GM21381 (cell line): ENCODE data around the gene SMC1A.
"Not testable (repeated sequence)": the region's sequence is repeated elsewhere in the genome, so short reads cannot be mapped to it uniquely, and the experiment has no call there.

Source experiments
- ATAC-seq: cut with Tn5 transposase; IDR thresholded peaks from one replicate; pipeline ENCODE4 v1.9.1; 2021; ENCODE audit warnings: mild to moderate bottlenecking, moderate library complexity; ENCODE audit not compliant: unreplicated experiment

SMC1A gene

GRCh38 chrX:53429755-53430154 is 7.3 kb upstream of the SMC1A start:
- ATAC-seq: no peak

DNA sequence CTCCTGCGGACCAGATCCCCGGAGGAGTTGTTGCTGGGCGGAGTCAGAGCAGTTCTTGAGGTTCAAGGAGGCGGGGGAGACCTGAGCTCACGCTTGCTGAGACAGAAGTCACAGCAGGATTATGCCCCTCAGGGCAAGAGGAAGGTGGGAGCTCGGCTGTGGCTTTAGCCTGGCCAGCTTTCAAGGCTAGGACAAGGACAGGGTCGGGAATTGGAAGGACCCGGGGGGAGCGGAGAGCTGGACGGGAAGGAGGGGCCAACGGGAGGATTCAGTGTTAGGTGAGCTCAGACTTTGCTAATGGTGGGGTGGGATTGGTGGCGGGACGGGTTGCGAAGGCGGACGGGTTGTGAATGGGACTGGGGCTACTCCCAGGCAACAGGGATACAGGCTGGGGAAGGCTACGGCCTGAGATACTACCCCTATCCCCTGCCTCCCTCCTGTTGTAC is 430 bp upstream of the SMC1A start, which contains the start of gene RIBC1:
Gene RIBC1, plus strand, starts transcription at position 13 of the 446 bp plus-strand sequence. CDS start 3,404 bp downstream, outside the sequence.
- no peak for ATAC-seq

DNA sequence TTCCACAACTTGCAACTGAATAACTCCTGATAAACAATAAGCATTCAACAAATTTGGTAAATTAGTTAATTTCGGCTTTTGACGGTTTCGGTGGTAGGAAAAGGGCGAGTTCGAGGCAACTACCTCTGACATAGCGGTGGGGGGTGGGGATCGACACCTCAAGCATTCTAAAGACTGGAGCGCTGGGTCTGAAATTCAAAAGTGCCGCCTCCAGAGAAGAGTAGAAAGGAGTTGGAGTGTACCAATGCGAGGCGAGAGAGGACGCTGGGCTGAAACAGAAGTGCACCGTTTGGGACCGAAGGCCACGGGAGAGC is 725 bp downstream of the SMC1A start:
- peak; percentile 9 for ATAC-seq

DNA sequence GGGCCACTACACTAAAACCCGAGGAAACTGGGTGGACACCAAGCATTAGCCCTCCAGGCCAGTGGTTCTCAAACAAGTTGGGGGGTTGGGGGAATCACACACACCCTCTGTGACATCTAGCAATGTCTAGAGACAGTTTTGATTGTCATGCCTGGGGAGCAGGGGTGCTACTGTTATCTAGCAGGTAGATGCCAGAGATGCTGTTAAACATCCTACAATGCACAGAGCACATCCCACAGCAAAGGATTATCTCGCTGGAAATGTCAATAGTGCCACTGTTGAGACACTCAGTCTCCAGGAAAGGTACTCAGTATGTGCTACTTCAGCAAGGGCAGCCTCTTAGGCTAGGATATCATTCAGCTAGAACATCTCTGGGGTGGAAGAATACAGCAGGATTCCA is 1.3 kb downstream of the SMC1A start:
- ATAC-seq: no peak

- ATAC-seq: not testable (repeated sequence)
Measured at GRCh38 chrX:53420351-53420750, 2.1 kb downstream of the SMC1A start.

GRCh38 chrX:53412446-53412845 is 10.0 kb downstream of the SMC1A start:
- ATAC-seq: no peak

DNA sequence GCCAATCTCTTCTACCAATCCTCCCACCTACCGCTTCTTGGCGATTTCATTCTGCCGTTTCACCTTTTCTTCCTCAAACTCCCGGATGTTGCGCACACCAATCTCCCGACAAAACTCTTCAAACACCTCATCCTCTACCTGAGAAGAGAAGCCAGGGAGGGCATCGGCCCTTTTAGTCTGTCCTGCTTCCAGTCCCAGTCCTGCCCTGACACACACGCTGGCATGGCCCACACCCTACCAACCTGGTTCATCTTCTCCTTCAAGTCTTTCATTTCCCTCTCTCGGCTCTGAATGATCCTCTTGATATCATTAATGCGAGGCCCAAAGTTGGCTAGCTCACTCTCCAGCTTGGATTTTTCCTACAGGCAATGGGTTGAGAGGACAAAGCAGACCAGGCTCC is 18.9 kb downstream of the SMC1A start:
- no peak for ATAC-seq

DNA sequence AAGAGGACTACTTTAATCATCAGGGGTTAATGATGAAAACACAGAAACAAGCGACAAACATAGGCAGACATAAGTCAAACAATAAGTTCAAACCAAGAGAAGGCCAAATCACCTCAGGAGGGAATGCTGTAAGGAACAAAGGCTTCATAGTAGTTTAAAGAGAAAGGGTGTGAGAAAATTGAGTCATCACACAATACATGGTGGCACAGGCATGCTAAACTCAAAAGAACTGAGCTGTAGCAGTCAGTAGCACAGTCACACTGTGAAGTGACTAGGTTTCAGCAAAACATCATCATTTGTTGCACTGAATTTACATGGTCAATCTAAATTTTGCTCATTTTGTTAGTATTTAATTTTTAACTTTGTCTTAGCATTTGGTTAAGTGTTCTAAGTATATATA is 24.2 kb downstream of the SMC1A start:
- ATAC-seq: no peak

GRCh38 chrX:53395605-53396298 is 26.7 kb downstream of the SMC1A start:
- ATAC-seq: no peak

- ATAC-seq: no peak
Measured at GRCh38 chrX:53383376-53384076, 38.9 kb downstream of the SMC1A start.

DNA sequence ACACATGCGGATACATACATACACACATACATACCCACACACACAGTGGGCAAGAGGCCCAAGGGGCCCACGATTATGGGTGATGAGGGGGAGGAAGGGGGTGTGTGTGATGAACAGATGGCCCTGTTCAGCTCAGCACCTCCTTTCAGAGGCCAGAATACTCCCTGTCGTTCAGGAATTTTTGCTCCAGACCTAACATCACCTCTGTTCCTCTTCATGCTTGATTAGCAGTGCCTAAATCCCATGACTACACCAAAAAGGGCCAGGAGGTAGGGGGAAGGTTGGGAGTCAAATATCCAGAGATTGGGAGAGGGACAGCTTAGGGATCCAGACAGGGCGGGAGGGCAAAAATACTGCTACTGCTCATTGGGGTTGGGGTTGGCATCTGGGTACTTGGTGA is 42.7 kb downstream of the SMC1A start:
- no peak for ATAC-seq

- ATAC-seq: no peak
Measured at GRCh38 chrX:53379008-53379710, 43.3 kb downstream of the SMC1A start.

- no peak for ATAC-seq
Measured at GRCh38 chrX:53377464-53377863, 45.0 kb downstream of the SMC1A start.

DNA sequence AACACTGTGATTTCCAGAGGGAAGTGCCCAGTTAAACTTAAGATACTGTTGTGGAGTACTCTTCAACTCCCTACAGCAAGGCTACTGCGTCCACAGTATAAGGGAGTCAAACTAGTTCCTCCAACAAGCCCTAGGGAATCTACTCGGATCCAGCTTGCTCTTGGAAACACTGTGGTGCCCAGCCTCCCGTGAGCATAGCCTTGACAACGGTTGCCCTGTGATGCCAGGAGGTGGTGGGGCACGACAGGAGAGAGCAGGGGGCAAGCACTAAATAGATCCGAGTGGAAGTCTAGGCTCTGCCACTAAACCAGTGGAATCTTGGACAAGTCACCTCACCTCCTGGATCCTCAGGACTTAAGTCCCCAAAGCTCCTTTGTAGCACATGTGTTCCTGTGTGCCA is 45.6 kb downstream of the SMC1A start:
- ATAC-seq: no peak

DNA sequence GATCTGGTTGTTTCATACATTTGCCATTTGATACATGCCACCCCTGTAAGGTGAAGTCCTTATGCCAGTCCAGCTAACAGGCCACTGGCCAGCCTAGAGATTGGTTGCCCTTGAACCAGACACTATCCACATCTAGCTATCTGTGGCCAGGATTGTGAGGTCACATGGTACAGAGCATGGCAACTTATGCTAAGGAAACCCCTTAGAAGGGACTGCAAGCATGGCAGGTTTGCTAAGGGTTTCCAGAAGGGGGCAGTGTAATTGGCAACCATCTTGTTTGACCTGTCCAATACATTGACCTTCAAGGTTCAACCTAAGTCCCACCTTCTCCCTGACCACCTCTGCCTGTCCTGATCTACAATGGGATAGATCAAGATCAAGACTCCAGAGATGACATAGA is 47.5 kb downstream of the SMC1A start:
- ATAC-seq: no peak

GRCh38 chrX:53374222-53374820 is 48.1 kb downstream of the SMC1A start:
- no peak for ATAC-seq

GRCh38 chrX:53373307-53373706 is 49.1 kb downstream of the SMC1A start:
- no peak for ATAC-seq

- ATAC-seq: not testable (repeated sequence)
Measured at GRCh38 chrX:53366454-53366853, 56.0 kb downstream of the SMC1A start.

- no peak for ATAC-seq
Measured at GRCh38 chrX:53362449-53362848, 60.0 kb downstream of the SMC1A start.

- no peak for ATAC-seq
Measured at GRCh38 chrX:53357799-53358530, 64.5 kb downstream of the SMC1A start.

GRCh38 chrX:53356186-53356585 is 66.3 kb downstream of the SMC1A start:
- ATAC-seq: no peak
